GM21825 (cell line): Measurements from ENCODE around the gene TXNDC11.

Experiments
- ATAC-seq: cut with Tn5 transposase; IDR thresholded peaks from one replicate; pipeline ENCODE4 v1.9.1; 2021; ENCODE audit warnings: mild to moderate bottlenecking, moderate library complexity; ENCODE audit not compliant: unreplicated experiment

TXNDC11 gene

GRCh38 chr16:11692171-11692570 is 50.5 kb downstream of the TXNDC11 start:
- ATAC-seq: no peak

- no peak for ATAC-seq
Observed at GRCh38 chr16:11691771-11692170, 50.9 kb downstream of the TXNDC11 start.

DNA sequence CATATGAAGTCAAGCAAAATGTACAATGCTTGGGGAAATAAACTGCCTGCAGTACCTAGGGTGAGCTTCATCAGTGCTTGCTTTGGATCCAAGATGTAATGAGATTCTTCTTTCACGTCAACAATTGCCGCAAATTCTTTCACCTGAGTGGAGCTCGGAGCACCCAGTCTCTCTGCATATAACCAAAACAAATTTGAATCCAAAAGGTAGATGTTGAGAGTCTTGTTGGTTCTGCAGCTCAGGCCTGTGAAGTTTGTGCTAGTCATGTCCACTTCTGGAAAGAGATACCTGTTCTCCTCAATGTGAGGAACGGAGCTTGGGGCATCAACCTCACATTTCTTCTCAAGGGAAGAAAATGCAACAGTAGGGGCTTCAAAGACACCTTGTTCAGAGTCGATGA is 51.4 kb downstream of the TXNDC11 start:
- no peak for ATAC-seq

GRCh38 chr16:11689031-11689840 is 53.4 kb downstream of the TXNDC11 start:
- peak; percentile 84 for ATAC-seq

DNA sequence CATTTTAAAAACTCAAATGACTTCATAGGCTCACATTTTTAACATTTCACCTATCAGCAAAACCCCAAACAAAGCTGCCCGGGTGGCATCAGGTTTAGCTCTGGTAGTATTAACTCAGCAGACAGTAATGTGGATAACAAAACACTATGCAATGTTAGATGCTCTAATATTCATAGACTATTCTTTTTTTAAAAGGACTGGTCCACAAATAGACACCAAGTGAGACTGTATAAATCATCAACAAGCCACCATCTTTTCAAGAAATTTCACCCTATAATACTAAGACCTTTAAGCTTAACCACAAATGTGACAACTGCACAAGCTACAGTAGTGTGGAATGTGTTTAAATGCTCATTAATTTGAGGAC is 54.2 kb downstream of the TXNDC11 start:
- ATAC-seq: no peak

GRCh38 chr16:11687601-11688519 is 54.8 kb downstream of the TXNDC11 start:
- ATAC-seq: no peak

DNA sequence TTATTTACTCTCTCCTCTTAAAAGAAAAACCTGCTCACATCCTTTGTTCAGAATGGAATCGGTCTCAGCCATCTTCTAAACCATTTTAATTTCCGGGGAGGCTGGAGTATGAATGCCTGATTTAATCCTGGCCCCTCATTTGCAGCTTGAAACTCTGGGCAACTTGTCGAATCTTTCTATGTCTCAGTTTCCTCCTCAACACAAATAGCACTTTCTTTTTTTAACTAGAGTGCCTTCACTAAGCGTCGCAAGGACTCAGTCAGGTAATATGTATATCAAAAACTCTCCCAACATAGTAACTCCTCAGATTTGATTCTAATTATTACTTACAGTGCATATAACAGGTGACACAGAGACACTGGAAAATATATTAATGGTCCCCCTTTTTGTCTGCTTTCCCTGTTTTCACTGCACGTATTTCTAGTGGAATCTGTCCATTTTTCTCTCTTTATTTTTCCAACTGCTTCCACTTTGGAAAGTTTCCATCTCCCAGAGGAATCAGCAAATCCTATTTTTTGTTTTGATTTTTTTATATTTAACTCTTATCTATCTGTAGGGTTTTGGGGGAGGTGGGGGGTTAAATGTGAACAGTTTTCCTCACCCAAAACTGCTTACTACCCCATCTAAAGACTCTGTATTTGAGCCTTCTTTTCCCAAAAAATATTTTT is 55.8 kb downstream of the TXNDC11 start:
- no peak for ATAC-seq

DNA sequence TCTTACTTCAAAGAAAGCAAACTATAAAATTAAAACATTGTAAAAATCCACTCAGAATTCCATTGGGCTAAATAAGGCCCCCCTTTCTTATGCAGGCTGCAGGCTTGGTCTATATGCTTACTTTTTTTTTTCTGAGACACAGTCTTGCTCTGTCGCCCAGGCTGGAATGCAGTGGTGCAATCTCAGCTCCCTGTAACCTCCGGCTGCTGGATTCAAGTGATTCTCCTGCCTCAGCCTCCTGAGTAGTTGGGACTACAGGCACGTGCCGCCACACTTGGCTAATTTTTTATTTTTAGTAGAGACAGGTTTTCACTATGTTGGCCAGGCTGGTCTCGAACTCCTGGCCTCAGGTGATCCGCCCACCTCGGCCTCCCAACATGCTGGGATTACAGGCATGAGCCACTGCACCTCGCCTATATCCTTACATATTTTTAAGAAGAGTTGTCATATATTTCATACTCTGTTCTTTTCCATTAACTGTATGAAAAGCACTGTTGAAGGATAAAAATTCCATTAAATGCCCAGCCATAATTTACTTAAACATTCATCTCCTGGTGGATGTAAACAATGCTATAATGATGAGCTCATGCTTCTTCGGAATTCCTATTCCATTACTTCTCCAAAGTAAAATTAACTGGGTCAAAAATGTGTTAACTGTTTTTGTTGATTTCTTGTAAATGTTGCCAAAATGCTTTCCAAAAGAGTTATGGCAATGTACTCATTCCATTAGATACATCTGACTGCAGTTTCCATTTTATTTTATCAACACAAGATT is 56.6 kb downstream of the TXNDC11 start:
- no peak for ATAC-seq

GRCh38 chr16:11684231-11685025 is 58.2 kb downstream of the TXNDC11 start:
- ATAC-seq: no peak

- ATAC-seq: no peak
Observed at GRCh38 chr16:11683145-11683544, 59.5 kb downstream of the TXNDC11 start.

GRCh38 chr16:11682655-11683096 is 60.0 kb downstream of the TXNDC11 start:
- peak; percentile 13 for ATAC-seq

- ATAC-seq: peak; percentile 32
Observed at GRCh38 chr16:11681976-11682654, 60.5 kb downstream of the TXNDC11 start.

DNA sequence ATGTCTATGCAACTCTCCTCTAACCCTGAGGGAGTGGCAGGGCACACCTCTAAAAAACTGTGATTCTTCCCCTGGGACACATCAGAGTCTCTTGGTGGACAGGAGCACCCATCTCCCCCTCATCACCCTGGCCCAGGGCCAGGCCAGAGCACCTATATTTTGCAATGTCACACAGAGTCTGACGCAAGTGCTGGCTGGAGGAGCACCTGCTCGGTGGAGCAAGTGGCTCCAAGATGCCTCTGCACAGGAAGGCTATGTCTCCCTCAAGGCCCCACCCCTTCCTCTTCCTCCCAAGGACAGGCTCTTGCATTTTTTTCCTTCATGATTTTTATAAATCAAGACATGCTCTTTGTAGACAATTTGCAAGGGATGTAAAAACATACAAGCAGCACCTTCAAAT is 61.1 kb downstream of the TXNDC11 start:
- no peak for ATAC-seq

DNA sequence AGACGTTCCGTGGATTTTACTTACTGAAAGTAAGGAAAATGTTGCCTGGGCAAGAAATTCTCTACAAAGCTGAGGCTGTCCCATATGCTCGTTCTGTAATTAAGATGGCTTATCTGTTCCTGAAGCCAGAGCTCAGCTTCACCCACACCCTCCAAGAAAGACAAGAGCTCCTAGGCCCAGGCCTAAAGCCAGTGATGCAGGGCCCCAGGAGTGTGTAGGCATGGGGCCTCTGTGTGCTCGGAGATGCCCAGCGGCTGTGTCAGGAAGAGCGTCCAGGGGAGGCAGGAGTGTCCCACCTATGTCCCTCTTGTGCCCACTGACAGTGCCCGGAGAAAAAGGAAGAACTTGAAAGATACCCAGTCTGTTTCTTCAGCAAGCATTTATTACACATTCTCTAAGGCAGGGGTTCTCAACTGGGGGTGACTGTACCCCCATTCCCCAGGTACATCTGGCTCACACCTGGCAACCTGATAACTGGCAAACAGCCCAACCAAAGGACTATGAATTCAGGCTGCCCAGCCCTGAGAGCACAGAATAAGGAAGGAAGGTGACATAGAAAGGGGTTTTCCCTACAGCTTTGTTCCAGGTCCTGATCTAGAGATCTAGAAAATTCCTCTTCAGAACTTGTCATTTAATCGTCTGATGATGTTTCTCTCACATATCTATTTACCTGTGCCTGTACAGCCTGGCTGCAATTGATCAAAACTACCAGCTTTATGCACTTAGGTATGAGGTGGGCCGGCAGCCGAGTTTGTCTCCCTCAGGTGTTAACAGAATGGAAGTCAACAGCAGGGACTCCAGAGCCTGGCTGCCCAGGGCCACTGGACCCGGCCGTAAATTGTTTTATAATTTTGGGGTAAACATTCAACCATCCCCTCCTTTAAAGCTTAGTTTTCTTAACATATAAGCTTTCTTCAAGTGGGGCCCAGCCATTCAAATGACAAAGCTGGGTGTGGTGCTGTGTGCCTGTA is 62.4 kb downstream of the TXNDC11 start:
- no peak for ATAC-seq

GRCh38 chr16:11679250-11679649 is 63.4 kb downstream of the TXNDC11 start:
- no peak for ATAC-seq

DNA sequence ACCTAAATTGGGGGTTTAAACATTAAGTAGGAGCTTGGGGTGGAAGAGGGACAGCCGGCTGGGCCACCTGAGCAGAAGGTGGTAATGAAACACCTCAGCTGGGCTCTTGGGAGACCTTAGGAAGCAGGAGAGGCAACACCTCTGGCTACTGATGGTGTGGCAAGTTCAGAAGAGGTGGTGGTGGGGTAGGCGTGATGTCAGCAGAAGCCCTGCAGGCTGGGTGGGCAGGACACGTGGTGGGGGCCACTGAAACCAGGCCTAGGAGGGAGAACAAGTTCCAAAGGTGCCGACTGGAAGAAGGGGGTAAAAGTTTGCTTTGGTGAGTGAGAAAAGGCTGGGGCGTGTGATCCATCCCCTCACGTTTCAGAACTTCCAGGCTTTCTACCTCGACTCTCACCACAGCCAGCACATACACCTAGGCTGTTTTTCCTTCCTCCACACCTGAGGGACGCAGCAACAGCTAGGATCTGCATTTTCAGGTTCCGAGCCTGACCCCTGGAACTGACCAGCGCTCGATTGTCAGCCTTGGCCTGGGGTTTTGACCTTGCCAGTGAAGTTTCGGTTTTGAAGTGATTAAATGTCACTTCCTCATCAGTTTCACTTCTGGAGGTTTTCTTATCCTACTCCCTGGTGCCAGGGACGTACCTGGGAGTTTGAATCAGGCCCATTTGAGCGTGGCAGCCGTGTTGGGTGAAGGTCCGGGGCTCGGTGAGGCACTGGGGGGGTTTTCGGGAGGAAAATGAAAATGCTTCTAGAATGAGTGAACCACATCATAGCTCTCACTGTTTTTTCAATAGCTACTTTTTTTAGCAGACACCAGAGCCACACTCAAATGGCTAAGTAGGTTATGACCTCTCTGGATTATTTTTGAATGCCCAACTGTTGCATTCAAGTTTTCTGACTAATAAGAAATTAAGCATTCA is 64.4 kb downstream of the TXNDC11 start:
- no peak for ATAC-seq

DNA sequence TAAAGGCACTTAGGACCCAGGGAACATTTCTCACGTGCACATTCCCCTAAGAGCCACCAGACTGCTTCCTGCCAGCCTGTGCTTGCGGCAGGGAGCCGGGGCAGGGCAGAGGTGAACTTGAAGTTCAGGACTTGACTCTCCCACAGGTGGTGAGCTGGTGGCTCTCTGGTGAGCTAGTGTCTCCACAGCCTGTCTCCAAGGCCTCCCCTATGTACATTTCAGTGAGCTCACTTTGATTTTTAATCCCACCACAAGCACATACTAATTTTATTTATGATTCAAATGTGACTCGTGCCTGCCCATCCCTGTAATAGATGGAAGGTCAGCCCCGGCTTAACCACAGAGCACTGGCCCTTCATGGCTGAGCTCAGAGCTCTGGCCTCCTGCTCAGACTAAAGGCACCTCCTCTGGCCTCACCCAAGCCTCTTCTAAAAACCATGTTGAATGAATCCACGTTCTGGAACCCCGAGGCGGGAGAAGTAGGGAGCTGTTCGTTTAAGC is 65.2 kb downstream of the TXNDC11 start:
- ATAC-seq: no peak
